H1 (cell line): ENCODE data around the gene MFGE8. TPM values are rescaled to one million over a fixed set of nuclear protein-coding genes. Genes with fewer than 3 reads are reported as not detected.

ENCODE experiments used
- CTCF ChIA-PET: fragments of 300-600 bp; sonication (Branson Sonifier 250); formaldehyde crosslinking; loops from one replicate; lab custom pipeline; 2021; ENCODE audit not compliant: partially characterized antibody; lab: Charles Lee
- POLR2A ChIA-PET: fragments of 300-600 bp; sonication (Branson Sonifier 250); formaldehyde crosslinking; loops from one replicate; lab custom pipeline; 2021; ENCODE audit warnings: inconsistent platforms; ENCODE audit not compliant: partially characterized antibody; lab: Charles Lee
- DNase-seq, 2 experiments: peaks; one replicate each; pipeline versions ENCODE4 v3.0.0 to v3.0.0-alpha.2; 2010 to 2022; ENCODE audit warnings: low spot score in 2 of 2, low read depth in 1 of 2, mixed read lengths in 1 of 2
- FAIRE-seq: peaks from 2 replicates; lab custom pipeline; 2011; peaks lifted over from hg19 to GRCh38; lab: Jason Lieb, UNC
- H2AFZ ChIP-seq: 2 replicates; pipeline ENCODE4 v1.8.1; 2012; ENCODE audit warnings: low read length, inconsistent platforms
- H2AK5ac ChIP-seq: 2 replicates; pipeline ENCODE4 v1.6.1; 2013; ENCODE audit warnings: low read depth, low read length
- H2BK120ac ChIP-seq: replicated peaks from 2 replicates; pipeline ENCODE3; 2013; ENCODE audit warnings: low read depth, low read length, inconsistent platforms
- H2BK12ac ChIP-seq: 2 replicates; pipeline ENCODE4 v1.6.1; 2013; ENCODE audit warnings: low read depth, low read length
- H2BK15ac ChIP-seq: 2 replicates; pipeline ENCODE4 v1.6.1; 2013; ENCODE audit warnings: low read length
- H2BK20ac ChIP-seq: 2 replicates; pipeline ENCODE4 v1.6.1; 2013; ENCODE audit warnings: low read length
- H2BK5ac ChIP-seq: 2 replicates; pipeline ENCODE4 v1.6.1; 2013; ENCODE audit warnings: low read depth, low read length
- H3K14ac ChIP-seq: 2 replicates; pipeline ENCODE4 v1.6.1; 2013; ENCODE audit warnings: inconsistent platforms; ENCODE audit not compliant: insufficient read length
- H3K18ac ChIP-seq: 2 replicates; pipeline ENCODE4 v1.6.1; 2013; ENCODE audit warnings: low read length; ENCODE audit errors: extremely low read depth
- H3K23ac ChIP-seq: 2 replicates; pipeline ENCODE4 v1.6.1; 2013; ENCODE audit warnings: inconsistent platforms; ENCODE audit not compliant: insufficient read length
- H3K23me2 ChIP-seq: 2 replicates; pipeline ENCODE4 v1.6.1; 2013; ENCODE audit warnings: low read depth, low read length
- H3K27ac ChIP-seq: 2 replicates; pipeline ENCODE4 v1.6.1; 2011; ENCODE audit warnings: low read depth, low read length, inconsistent platforms
- H3K27me3 ChIP-seq, 4 experiments: replicated peaks in 1 of 4; 1 replicate in 1 of 4; 2 replicates in 3 of 4; pipeline versions ENCODE4 v1.6.1 to v1.8.1; 2011 to 2013; ENCODE audit warnings: low read length in 3 of 4, mild to moderate bottlenecking in 3 of 4, inconsistent platforms in 2 of 4, mixed read lengths in 2 of 4, moderate library complexity in 1 of 4; ENCODE audit not compliant: control insufficient read depth in 3 of 4, insufficient read depth in 3 of 4; ENCODE audit errors: extremely low read depth in 1 of 4
- H3K36me3 ChIP-seq, 4 experiments: 2 replicates each; pipeline versions ENCODE4 v1.6.1 to v1.8.1; 2011 to 2013; ENCODE audit warnings: mild to moderate bottlenecking in 4 of 4, low read length in 3 of 4, moderate library complexity in 2 of 4, control low read depth in 1 of 4, inconsistent platforms in 1 of 4; ENCODE audit not compliant: insufficient read depth in 4 of 4, control insufficient read depth in 2 of 4
- H3K4ac ChIP-seq: replicated peaks from 2 replicates; pipeline ENCODE3; 2013; ENCODE audit warnings: low read length, low read depth, mixed read lengths, inconsistent platforms; ENCODE audit not compliant: insufficient read length
- H3K4me1 ChIP-seq, 4 experiments: replicated peaks in 1 of 4; 1 replicate in 1 of 4; 2 replicates in 3 of 4; pipeline versions ENCODE4 v1.6.1 to v1.8.1; 2011 to 2013; ENCODE audit warnings: low read length in 3 of 4, inconsistent platforms in 2 of 4, mixed read lengths in 1 of 4; ENCODE audit not compliant: insufficient read depth in 4 of 4, control insufficient read depth in 3 of 4
- H3K4me2 ChIP-seq, 2 experiments: 2 replicates each; pipeline versions ENCODE4 v1.6.1 to v1.8.1; 2011 to 2013; ENCODE audit warnings: low read depth in 2 of 2, low read length in 2 of 2, control low read depth in 1 of 2, inconsistent platforms in 1 of 2, mild to moderate bottlenecking in 1 of 2; ENCODE audit not compliant: insufficient read depth in 1 of 2
- H3K4me3 ChIP-seq, 4 experiments: fragments of 200-600, 300-600 bp in 1 of 4; sonication (generic), shearing (Covaris generic), sonication (Bioruptor Twin) in 1 of 4; 2 replicates each; pipeline versions ENCODE4 v1.5.1 to v1.8.1; 2011 to 2016; ENCODE audit warnings: low read length in 4 of 4, low read depth in 3 of 4, control low read depth in 2 of 4, inconsistent platforms in 2 of 4, mild to moderate bottlenecking in 2 of 4, mixed read lengths in 1 of 4, moderate library complexity in 1 of 4; ENCODE audit not compliant: insufficient read depth in 2 of 4; ENCODE audit errors: extremely low read depth in 1 of 4
- H3K56ac ChIP-seq: replicated peaks from 2 replicates; pipeline ENCODE3; 2013; ENCODE audit warnings: low read depth, mild to moderate bottlenecking, mixed read lengths, low read length, inconsistent platforms; ENCODE audit not compliant: insufficient read length
- H3K79me1 ChIP-seq: 2 replicates; pipeline ENCODE4 v1.6.1; 2013; ENCODE audit warnings: low read depth, low read length, control low read depth
- H3K79me2 ChIP-seq, 2 experiments: 2 replicates each; pipeline versions ENCODE4 v1.6.1 to v1.8.1; 2012 to 2013; ENCODE audit warnings: low read length in 2 of 2, mild to moderate bottlenecking in 2 of 2, inconsistent platforms in 1 of 2; ENCODE audit not compliant: insufficient read depth in 2 of 2, control insufficient read depth in 1 of 2
- H3K9ac ChIP-seq, 4 experiments: replicated peaks in 1 of 4; 1 replicate in 1 of 4; 2 replicates in 3 of 4; pipeline versions ENCODE4 v1.6.1 to v1.8.1; 2011 to 2013; ENCODE audit warnings: low read depth in 3 of 4, low read length in 3 of 4, control low read depth in 2 of 4, mild to moderate bottlenecking in 2 of 4, moderate library complexity in 2 of 4, inconsistent platforms in 1 of 4; ENCODE audit errors: extremely low read depth in 1 of 4
- H3K9me3 ChIP-seq, 2 experiments: 2 replicates each; pipeline versions ENCODE4 v1.6.1 to v1.8.1; 2012 to 2013; ENCODE audit warnings: mild to moderate bottlenecking in 2 of 2, moderate library complexity in 2 of 2, control low read depth in 1 of 2, inconsistent platforms in 1 of 2, low read depth in 1 of 2, low read length in 1 of 2, mixed read lengths in 1 of 2; ENCODE audit not compliant: insufficient read depth in 2 of 2
- H4K20me1 ChIP-seq, 2 experiments: replicated peaks in 1 of 2; 2 replicates each; pipeline versions ENCODE3 to v1.8.1; 2011 to 2013; ENCODE audit warnings: inconsistent platforms in 2 of 2, low read length in 2 of 2, mild to moderate bottlenecking in 1 of 2; ENCODE audit not compliant: insufficient read depth in 2 of 2, control insufficient read depth in 1 of 2
- H4K5ac ChIP-seq: 2 replicates; pipeline ENCODE4 v1.6.1; 2013; ENCODE audit warnings: low read length, low read depth, mixed read lengths, inconsistent platforms; ENCODE audit not compliant: insufficient read length
- H4K8ac ChIP-seq: 2 replicates; pipeline ENCODE4 v1.8.0; 2013; ENCODE audit warnings: mild to moderate bottlenecking, moderate library complexity, low read length, inconsistent platforms; ENCODE audit not compliant: insufficient read depth; ENCODE audit errors: extremely low read depth
- H4K91ac ChIP-seq: replicated peaks from 2 replicates; pipeline ENCODE3; 2013; ENCODE audit warnings: low read length, mixed read lengths, inconsistent platforms; ENCODE audit not compliant: insufficient read length
- CBX8 ChIP-seq: fragments of 300-800, 300-1000 bp; sonication (generic); IDR thresholded peaks from 2 replicates; pipeline ENCODE4 v1.7.1; 2016; ENCODE audit warnings: low read depth, low read length, borderline replicate concordance
- CHD1 ChIP-seq: IDR thresholded peaks from 2 replicates; pipeline ENCODE4 v1.6.1; 2012; ENCODE audit warnings: low read depth, low read length, improper control_type of control experiment
- CTBP2 ChIP-seq: IDR thresholded peaks from 2 replicates; pipeline ENCODE4 v1.7.0; 2011; ENCODE audit warnings: borderline replicate concordance, mild to moderate bottlenecking, moderate library complexity, mixed read lengths, low read length; ENCODE audit not compliant: insufficient read depth, insufficient read length
- JUN ChIP-seq: IDR thresholded peaks from 2 replicates; pipeline ENCODE4 v1.6.1; 2011; ENCODE audit warnings: low read depth, mild to moderate bottlenecking, improper control_type of control experiment, low read length
- SIX5 ChIP-seq: IDR thresholded peaks from 2 replicates; pipeline ENCODE4 v1.6.1; 2011; ENCODE audit warnings: mild to moderate bottlenecking, low read depth, low read length
- TAF1 ChIP-seq: IDR thresholded peaks from 2 replicates; pipeline ENCODE4 v1.6.1; 2011; ENCODE audit warnings: mild to moderate bottlenecking, low read depth, low read length
- WGBS, 2 experiments: shearing (Covaris generic) in 1 of 2; methylation state at CpG; one replicate each; pipeline versions ENCODE4 v1.1.6 to v1.1.7; 2013 to 2015; ENCODE audit warnings: low lambda C conversion rate in 2 of 2, mixed read lengths in 2 of 2, inconsistent platforms in 1 of 2, low coverage in 1 of 2, missing lambda C conversion rate in 1 of 2; ENCODE audit not compliant: insufficient replicate concordance in 2 of 2, insufficient coverage in 1 of 2, insufficient read length in 1 of 2; ENCODE audit errors: extremely low coverage in 1 of 2, missing lambda C conversion rate in 1 of 2; 5-methylcytosine and 5-hydroxymethylcytosine counted together
- polyA plus RNA-seq, 7 experiments: library from polyadenylated mRNA; depleted of rRNA in 3 of 7; stranded (reverse) in 5 of 7; unstranded in 2 of 7; fragments of >200 nt in 5 of 7; fragments of 200-250 nt in 2 of 7; gene quantifications; 1 replicate in 5 of 7; 2 replicates in 1 of 7; 4 replicates in 1 of 7; pipeline versions ENCODE4 v1.2.1 to v1.2.3, GENCODE V29; 2011 to 2013; ENCODE audit warnings: missing spikeins in 2 of 7, mixed read lengths in 2 of 7
- total RNA-seq: library from RNA; stranded (reverse); fragmentation: NEBNext Ultra II Directional; extraction: Animal tissue kit (Norgen Biotek cat#: 25700); gene quantifications from 2 replicates; pipeline ENCODE4 v1.2.1, GENCODE V29; 2021

Gene MFGE8
- total and polyA plus RNA-seq, 2 of the 8 experiments (the other 6 are each of a cell fraction or from before 2014, with no cell fraction given): 1,237 to 2,117 TPM

- ChIA-PET CTCF (interaction anchor here (1.1 to 2.1 kb wide), 2 partner anchors 16 to 151 kb away, joined by 4 to 6 read pairs; no protein-coding TSS in a partner anchor), POLR2A (interaction anchor here (0.8 kb wide), 1 partner anchor 29 kb away, joined by 4 read pairs; no protein-coding TSS in a partner anchor)
- Histone ChIP-seq H3K27me3 (no peaks in the 10 kb centered on the region), H2BK15ac (no peak overlapping the region), H2BK20ac (no peak overlapping the region), H3K4me1 (no peaks in the 10 kb centered on the region), H2BK12ac (no peak overlapping the region), H3K56ac (no peak overlapping the region), H3K4me3 (no peak overlapping the region), H3K4ac (no peak overlapping the region), H2BK120ac (no peak overlapping the region), H3K9me3 (peaks cover under 1 to 7% of the 10 kb centered on the region in 2 experiments; a peak in 3 of 4 replicates), H4K8ac (no peak overlapping the region; the same call in 1 of the 2 replicates), H2AK5ac (no peak overlapping the region), H3K79me1 (no peaks in the 10 kb centered on the region), H2AFZ (no peak overlapping the region), H3K18ac (no peak overlapping the region), H3K79me2 (no peaks in the 10 kb centered on the region), H3K4me2 (no peak overlapping the region), H3K27ac (no peak overlapping the region), H3K23ac (no peak overlapping the region), H4K91ac (no peak overlapping the region), H3K23me2 (no peaks in the 10 kb centered on the region), H4K20me1 (no peaks in the 10 kb centered on the region), H3K9ac (no peak overlapping the region), H4K5ac (no peak overlapping the region), H3K14ac (no peak overlapping the region), H3K36me3 (no peaks in the 10 kb centered on the region), H2BK5ac (no peak overlapping the region)
- no peak for DNase-seq
- 94% methylated on average over 22 of the region's 22 CpGs; no CpG with 5 or more reads in 1 of the 2 experiments for WGBS, 2 experiments
- no peak for TF ChIP-seq CHD1
- no peak for TF ChIP-seq CBX8
- TF ChIP-seq TAF1: no peak
- TF ChIP-seq JUN: no peak
- TF ChIP-seq SIX5: no peak
- no peak for TF ChIP-seq CTBP2
- FAIRE-seq: no peak
Measured at GRCh38 chr15:88849376-88850072, 63.7 kb downstream of the MFGE8 start.
